Measurements from ENCODE around the gene STK24. TPM values are rescaled to one million over a fixed set of nuclear protein-coding genes. Genes with fewer than 3 reads are reported as not detected.

Gene STK24
- total RNA-seq, 1 donor from 2014 or later = 19.8 TPM

- no peaks in the 10 kb centered on the region for H3K9me3 ChIP-seq (ENCODE audit: control insufficient read depth in 3 of 3, low read length in 3 of 3)
Measured at GRCh38 chr13:98556968-98557631, 19.8 kb downstream of the STK24 start.

GRCh38 chr13:98556142-98556816 is 20.6 kb downstream of the STK24 start:
- no peak overlapping the region for H3K27ac ChIP-seq (ENCODE audit: low read depth, low read length)
- H3K4me1 ChIP-seq (ENCODE audit: control insufficient read depth in 3 of 3, insufficient read depth in 3 of 3, low read length in 3 of 3) = peaks cover 16 to 32% (median 27%) of the 10 kb centered on the region in 3 donors
- H3K9ac ChIP-seq (ENCODE audit: low read depth in 1 of 3, low read length in 3 of 3) = no peak overlapping the region

More at GRCh38 chr13:98556968-98557631, 19.8 kb downstream of the STK24 start:
- H3K27ac ChIP-seq (ENCODE audit: low read depth, low read length) = no peak overlapping the region
- peaks cover 22 to 36% (median 33%) of the 10 kb centered on the region in 3 donors for H3K4me1 ChIP-seq (ENCODE audit: control insufficient read depth in 3 of 3, insufficient read depth in 3 of 3, low read length in 3 of 3)
- no peak overlapping the region for H3K4me3 ChIP-seq (ENCODE audit: low read length in 3 of 3)
- no peak overlapping the region for H3K9ac ChIP-seq (ENCODE audit: low read depth in 1 of 3, low read length in 3 of 3)
- H3K27me3 ChIP-seq (ENCODE audit: control insufficient read depth in 3 of 3, insufficient read depth in 3 of 3, low read length in 3 of 3) = no peaks in the 10 kb centered on the region
- no peaks in the 10 kb centered on the region for H3K36me3 ChIP-seq (ENCODE audit: control insufficient read depth in 3 of 3, insufficient read depth in 3 of 3, low read length in 3 of 3)

GRCh38 chr13:98549728-98550317 is 27.1 kb downstream of the STK24 start:
- H3K9ac ChIP-seq (ENCODE audit: low read depth in 1 of 3, low read length in 3 of 3) = no peak overlapping the region
- H3K4me1 ChIP-seq (ENCODE audit: control insufficient read depth in 3 of 3, insufficient read depth in 3 of 3, low read length in 3 of 3) = peaks cover 16 to 27% (median 20%) of the 10 kb centered on the region in 3 donors
- H3K27ac ChIP-seq (ENCODE audit: low read depth, low read length) = no peak overlapping the region
- H3K36me3 ChIP-seq (ENCODE audit: control insufficient read depth in 3 of 3, insufficient read depth in 3 of 3, low read length in 3 of 3) = peaks cover 0 to 3% (median 0%) of the 10 kb centered on the region in 3 donors
- H3K27me3 ChIP-seq (ENCODE audit: control insufficient read depth in 3 of 3, insufficient read depth in 3 of 3, low read length in 3 of 3) = no peaks in the 10 kb centered on the region
- H3K9me3 ChIP-seq (ENCODE audit: control insufficient read depth in 3 of 3, low read length in 3 of 3) = no peaks in the 10 kb centered on the region
- no peak overlapping the region for H3K4me3 ChIP-seq (ENCODE audit: low read length in 3 of 3)

More at GRCh38 chr13:98556142-98556816, 20.6 kb downstream of the STK24 start:
- no peaks in the 10 kb centered on the region for H3K36me3 ChIP-seq (ENCODE audit: control insufficient read depth in 3 of 3, insufficient read depth in 3 of 3, low read length in 3 of 3)
- no peaks in the 10 kb centered on the region for H3K9me3 ChIP-seq (ENCODE audit: control insufficient read depth in 3 of 3, low read length in 3 of 3)
- no peaks in the 10 kb centered on the region for H3K27me3 ChIP-seq (ENCODE audit: control insufficient read depth in 3 of 3, insufficient read depth in 3 of 3, low read length in 3 of 3)
- no peak overlapping the region for H3K4me3 ChIP-seq (ENCODE audit: low read length in 3 of 3)

GRCh38 chr13:98549006-98549727 is 27.7 kb downstream of the STK24 start:
- no peaks in the 10 kb centered on the region for H3K9me3 ChIP-seq (ENCODE audit: control insufficient read depth in 3 of 3, low read length in 3 of 3)
- H3K36me3 ChIP-seq (ENCODE audit: control insufficient read depth in 3 of 3, insufficient read depth in 3 of 3, low read length in 3 of 3) = peaks cover 0 to 3% (median 0%) of the 10 kb centered on the region in 3 donors
- no peak overlapping the region for H3K27ac ChIP-seq (ENCODE audit: low read depth, low read length)
- no peaks in the 10 kb centered on the region for H3K27me3 ChIP-seq (ENCODE audit: control insufficient read depth in 3 of 3, insufficient read depth in 3 of 3, low read length in 3 of 3)
- H3K4me1 ChIP-seq (ENCODE audit: control insufficient read depth in 3 of 3, insufficient read depth in 3 of 3, low read length in 3 of 3) = peaks cover 21 to 30% (median 23%) of the 10 kb centered on the region in 3 donors
- no peak overlapping the region for H3K4me3 ChIP-seq (ENCODE audit: low read length in 3 of 3)
- no peak overlapping the region for H3K9ac ChIP-seq (ENCODE audit: low read depth in 1 of 3, low read length in 3 of 3)

GRCh38 chr13:98548230-98548629 is 28.7 kb downstream of the STK24 start:
- H3K4me3 ChIP-seq (ENCODE audit: low read length in 3 of 3) = no peak overlapping the region
- H3K4me1 ChIP-seq (ENCODE audit: control insufficient read depth in 3 of 3, insufficient read depth in 3 of 3, low read length in 3 of 3) = peaks cover 26 to 35% (median 28%) of the 10 kb centered on the region in 3 donors
- no peaks in the 10 kb centered on the region for H3K27me3 ChIP-seq (ENCODE audit: control insufficient read depth in 3 of 3, insufficient read depth in 3 of 3, low read length in 3 of 3)
- no peaks in the 10 kb centered on the region for H3K9me3 ChIP-seq (ENCODE audit: control insufficient read depth in 3 of 3, low read length in 3 of 3)
- no peak overlapping the region for H3K9ac ChIP-seq (ENCODE audit: low read depth in 1 of 3, low read length in 3 of 3)
- no peak overlapping the region for H3K27ac ChIP-seq (ENCODE audit: low read depth, low read length)
- H3K36me3 ChIP-seq (ENCODE audit: control insufficient read depth in 3 of 3, insufficient read depth in 3 of 3, low read length in 3 of 3) = peaks cover 0 to 3% (median 0%) of the 10 kb centered on the region in 3 donors

GRCh38 chr13:98547455-98547854 is 29.5 kb downstream of the STK24 start:
- no peaks in the 10 kb centered on the region for H3K9me3 ChIP-seq (ENCODE audit: control insufficient read depth in 3 of 3, low read length in 3 of 3)
- no peaks in the 10 kb centered on the region for H3K27me3 ChIP-seq (ENCODE audit: control insufficient read depth in 3 of 3, insufficient read depth in 3 of 3, low read length in 3 of 3)
- H3K27ac ChIP-seq (ENCODE audit: low read depth, low read length) = no peak overlapping the region
- H3K4me1 ChIP-seq (ENCODE audit: control insufficient read depth in 3 of 3, insufficient read depth in 3 of 3, low read length in 3 of 3) = peaks cover 33 to 40% (median 35%) of the 10 kb centered on the region in 3 donors
- H3K36me3 ChIP-seq (ENCODE audit: control insufficient read depth in 3 of 3, insufficient read depth in 3 of 3, low read length in 3 of 3) = peaks cover 0 to 3% (median 0%) of the 10 kb centered on the region in 3 donors
- H3K4me3 ChIP-seq (ENCODE audit: low read length in 3 of 3) = no peak overlapping the region
- no peak overlapping the region for H3K9ac ChIP-seq (ENCODE audit: low read depth in 1 of 3, low read length in 3 of 3)

- H3K27ac ChIP-seq (ENCODE audit: low read depth, low read length) = no peak overlapping the region
- H3K36me3 ChIP-seq (ENCODE audit: control insufficient read depth in 3 of 3, insufficient read depth in 3 of 3, low read length in 3 of 3) = peaks cover 0 to 3% (median 0%) of the 10 kb centered on the region in 3 donors
- H3K9ac ChIP-seq (ENCODE audit: low read depth in 1 of 3, low read length in 3 of 3) = no peak overlapping the region
- no peaks in the 10 kb centered on the region for H3K9me3 ChIP-seq (ENCODE audit: control insufficient read depth in 3 of 3, low read length in 3 of 3)
- no peak overlapping the region for H3K4me3 ChIP-seq (ENCODE audit: low read length in 3 of 3)
- no peaks in the 10 kb centered on the region for H3K27me3 ChIP-seq (ENCODE audit: control insufficient read depth in 3 of 3, insufficient read depth in 3 of 3, low read length in 3 of 3)
- peaks cover 37 to 47% (median 44%) of the 10 kb centered on the region in 3 donors for H3K4me1 ChIP-seq (ENCODE audit: control insufficient read depth in 3 of 3, insufficient read depth in 3 of 3, low read length in 3 of 3)
Measured at GRCh38 chr13:98546402-98546801, 30.5 kb downstream of the STK24 start.

GRCh38 chr13:98544104-98544710 is 32.7 kb downstream of the STK24 start:
- H3K9ac ChIP-seq (ENCODE audit: low read depth in 1 of 3, low read length in 3 of 3) = peak overlapping the region; percentile 34 to 67 (median 57)
- no peaks in the 10 kb centered on the region for H3K9me3 ChIP-seq (ENCODE audit: control insufficient read depth in 3 of 3, low read length in 3 of 3)
- peak overlapping the region; percentile 61 for H3K27ac ChIP-seq (ENCODE audit: low read depth, low read length)
- H3K27me3 ChIP-seq (ENCODE audit: control insufficient read depth in 3 of 3, insufficient read depth in 3 of 3, low read length in 3 of 3) = no peaks in the 10 kb centered on the region
- H3K36me3 ChIP-seq (ENCODE audit: control insufficient read depth in 3 of 3, insufficient read depth in 3 of 3, low read length in 3 of 3) = no peaks in the 10 kb centered on the region
- H3K4me3 ChIP-seq (ENCODE audit: low read length in 3 of 3) = peak overlapping the region; percentile 23 to 59 (median 24)
- peaks cover 53 to 64% (median 62%) of the 10 kb centered on the region in 3 donors for H3K4me1 ChIP-seq (ENCODE audit: control insufficient read depth in 3 of 3, insufficient read depth in 3 of 3, low read length in 3 of 3)

- H3K27ac ChIP-seq (ENCODE audit: low read depth, low read length) = peak overlapping the region; percentile 61
Measured at GRCh38 chr13:98543378-98544103, 33.4 kb downstream of the STK24 start.

More at GRCh38 chr13:98543378-98544103, 33.4 kb downstream of the STK24 start:
- Histone ChIP-seq H3K9me3 (ENCODE audit: control insufficient read depth in 3 of 3, low read length in 3 of 3) (no peaks in the 10 kb centered on the region), H3K9ac (ENCODE audit: low read depth in 1 of 3, low read length in 3 of 3) (peak overlapping the region; percentile 34 to 67 (median 57)), H3K36me3 (ENCODE audit: control insufficient read depth in 3 of 3, insufficient read depth in 3 of 3, low read length in 3 of 3) (no peaks in the 10 kb centered on the region), H3K4me1 (ENCODE audit: control insufficient read depth in 3 of 3, insufficient read depth in 3 of 3, low read length in 3 of 3) (peaks cover 59 to 70% (median 65%) of the 10 kb centered on the region in 3 donors), H3K27me3 (ENCODE audit: control insufficient read depth in 3 of 3, insufficient read depth in 3 of 3, low read length in 3 of 3) (no peaks in the 10 kb centered on the region), H3K4me3 (ENCODE audit: low read length in 3 of 3) (peak overlapping the region; percentile 34 to 59 (median 47))
